Measurements from ENCODE around the gene CNKSR3.

CNKSR3 gene

GRCh38 chr6:154458565-154459470, 51.7 kb downstream of the CNKSR3 start:
- no peaks in the 10 kb centered on the region for H3K27me3 ChIP-seq (ENCODE audit: control insufficient read depth in 1 of 2, insufficient read depth in 2 of 2, low read length in 2 of 2)
- H3K36me3 ChIP-seq (ENCODE audit: control insufficient read depth in 1 of 2, insufficient read depth in 2 of 2, low read length in 2 of 2) = no peaks in the 10 kb centered on the region
- H3K4me3 ChIP-seq (ENCODE audit: low read depth in 1 of 2, low read length in 2 of 2) = no peak overlapping the region
- no peaks in the 10 kb centered on the region for H3K4me1 ChIP-seq (ENCODE audit: control insufficient read depth in 1 of 2, insufficient read depth in 2 of 2, low read length in 2 of 2)
- H3K9me3 ChIP-seq (ENCODE audit: control insufficient read depth in 1 of 2, low read length in 2 of 2) = no peaks in the 10 kb centered on the region
- H3K9ac ChIP-seq (ENCODE audit: low read depth in 1 of 2, low read length in 2 of 2) = no peak overlapping the region
- no peak overlapping the region for H3K27ac ChIP-seq (ENCODE audit: low read depth, low read length)

GRCh38 chr6:154457881-154458284, 52.6 kb downstream of the CNKSR3 start:
- Histone ChIP-seq H3K9me3 (ENCODE audit: control insufficient read depth in 1 of 2, low read length in 2 of 2) (no peaks in the 10 kb centered on the region), H3K27me3 (ENCODE audit: control insufficient read depth in 1 of 2, insufficient read depth in 2 of 2, low read length in 2 of 2) (no peaks in the 10 kb centered on the region), H3K4me1 (ENCODE audit: control insufficient read depth in 1 of 2, insufficient read depth in 2 of 2, low read length in 2 of 2) (no peaks in the 10 kb centered on the region), H3K9ac (ENCODE audit: low read depth in 1 of 2, low read length in 2 of 2) (no peak overlapping the region), H3K36me3 (ENCODE audit: control insufficient read depth in 1 of 2, insufficient read depth in 2 of 2, low read length in 2 of 2) (no peaks in the 10 kb centered on the region), H3K27ac (ENCODE audit: low read depth, low read length) (no peak overlapping the region), H3K4me3 (ENCODE audit: low read depth in 1 of 2, low read length in 2 of 2) (no peak overlapping the region)

GRCh38 chr6:154457046-154457713, 53.3 kb downstream of the CNKSR3 start:
- Histone ChIP-seq H3K27me3 (ENCODE audit: control insufficient read depth in 1 of 2, insufficient read depth in 2 of 2, low read length in 2 of 2) (no peaks in the 10 kb centered on the region), H3K9ac (ENCODE audit: low read depth in 1 of 2, low read length in 2 of 2) (no peak overlapping the region), H3K36me3 (ENCODE audit: control insufficient read depth in 1 of 2, insufficient read depth in 2 of 2, low read length in 2 of 2) (no peaks in the 10 kb centered on the region), H3K4me1 (ENCODE audit: control insufficient read depth in 1 of 2, insufficient read depth in 2 of 2, low read length in 2 of 2) (no peaks in the 10 kb centered on the region), H3K27ac (ENCODE audit: low read depth, low read length) (no peak overlapping the region), H3K4me3 (ENCODE audit: low read depth in 1 of 2, low read length in 2 of 2) (no peak overlapping the region), H3K9me3 (ENCODE audit: control insufficient read depth in 1 of 2, low read length in 2 of 2) (no peaks in the 10 kb centered on the region)

- Histone ChIP-seq H3K27me3 (ENCODE audit: control insufficient read depth in 1 of 2, insufficient read depth in 2 of 2, low read length in 2 of 2) (no peaks in the 10 kb centered on the region), H3K4me3 (ENCODE audit: low read depth in 1 of 2, low read length in 2 of 2) (no peak overlapping the region), H3K9me3 (ENCODE audit: control insufficient read depth in 1 of 2, low read length in 2 of 2) (no peaks in the 10 kb centered on the region), H3K4me1 (ENCODE audit: control insufficient read depth in 1 of 2, insufficient read depth in 2 of 2, low read length in 2 of 2) (peaks cover 0 to 3% of the 10 kb centered on the region in 2 donors), H3K36me3 (ENCODE audit: control insufficient read depth in 1 of 2, insufficient read depth in 2 of 2, low read length in 2 of 2) (peaks cover 0 to 9% of the 10 kb centered on the region in 2 donors), H3K9ac (ENCODE audit: low read depth in 1 of 2, low read length in 2 of 2) (no peak overlapping the region), H3K27ac (ENCODE audit: low read depth, low read length) (peak overlapping the region; percentile 1)
These were observed 57.2 kb downstream of the CNKSR3 start for GRCh38 chr6:154453329-154453728.

- Histone ChIP-seq H3K27ac (ENCODE audit: low read depth, low read length) (no peak overlapping the region), H3K9me3 (ENCODE audit: control insufficient read depth in 1 of 2, low read length in 2 of 2) (no peaks in the 10 kb centered on the region), H3K4me1 (ENCODE audit: control insufficient read depth in 1 of 2, insufficient read depth in 2 of 2, low read length in 2 of 2) (peaks cover 0 to 22% of the 10 kb centered on the region in 2 donors), H3K9ac (ENCODE audit: low read depth in 1 of 2, low read length in 2 of 2) (no peak overlapping the region), H3K27me3 (ENCODE audit: control insufficient read depth in 1 of 2, insufficient read depth in 2 of 2, low read length in 2 of 2) (no peaks in the 10 kb centered on the region), H3K4me3 (ENCODE audit: low read depth in 1 of 2, low read length in 2 of 2) (no peak overlapping the region), H3K36me3 (ENCODE audit: control insufficient read depth in 1 of 2, insufficient read depth in 2 of 2, low read length in 2 of 2) (peaks cover 0 to 9% of the 10 kb centered on the region in 2 donors)
These were observed 60.0 kb downstream of the CNKSR3 start for GRCh38 chr6:154450498-154450897.

GRCh38 chr6:154448448-154449096, 61.9 kb downstream of the CNKSR3 start:
- Histone ChIP-seq H3K27me3 (ENCODE audit: control insufficient read depth in 1 of 2, insufficient read depth in 2 of 2, low read length in 2 of 2) (no peaks in the 10 kb centered on the region), H3K27ac (ENCODE audit: low read depth, low read length) (no peak overlapping the region), H3K4me1 (ENCODE audit: control insufficient read depth in 1 of 2, insufficient read depth in 2 of 2, low read length in 2 of 2) (peaks cover 0 to 22% of the 10 kb centered on the region in 2 donors), H3K9ac (ENCODE audit: low read depth in 1 of 2, low read length in 2 of 2) (no peak overlapping the region), H3K9me3 (ENCODE audit: control insufficient read depth in 1 of 2, low read length in 2 of 2) (no peaks in the 10 kb centered on the region), H3K4me3 (ENCODE audit: low read depth in 1 of 2, low read length in 2 of 2) (no peak overlapping the region), H3K36me3 (ENCODE audit: control insufficient read depth in 1 of 2, insufficient read depth in 2 of 2, low read length in 2 of 2) (peaks cover 0 to 9% of the 10 kb centered on the region in 2 donors)

- H3K4me3 ChIP-seq (ENCODE audit: low read depth in 1 of 2, low read length in 2 of 2) = no peak overlapping the region
- H3K36me3 ChIP-seq (ENCODE audit: control insufficient read depth in 1 of 2, insufficient read depth in 2 of 2, low read length in 2 of 2) = peaks cover 0 to 9% of the 10 kb centered on the region in 2 donors
- H3K9ac ChIP-seq (ENCODE audit: low read depth in 1 of 2, low read length in 2 of 2) = no peak overlapping the region
- H3K4me1 ChIP-seq (ENCODE audit: control insufficient read depth in 1 of 2, insufficient read depth in 2 of 2, low read length in 2 of 2) = peaks cover 0 to 22% of the 10 kb centered on the region in 2 donors
- no peaks in the 10 kb centered on the region for H3K27me3 ChIP-seq (ENCODE audit: control insufficient read depth in 1 of 2, insufficient read depth in 2 of 2, low read length in 2 of 2)
- H3K27ac ChIP-seq (ENCODE audit: low read depth, low read length) = no peak overlapping the region
- H3K9me3 ChIP-seq (ENCODE audit: control insufficient read depth in 1 of 2, low read length in 2 of 2) = no peaks in the 10 kb centered on the region
These were observed 62.5 kb downstream of the CNKSR3 start for GRCh38 chr6:154447954-154448353.

- H3K4me3 ChIP-seq (ENCODE audit: low read depth in 1 of 2, low read length in 2 of 2) = no peak overlapping the region
- peaks cover 0 to 9% of the 10 kb centered on the region in 2 donors for H3K36me3 ChIP-seq (ENCODE audit: control insufficient read depth in 1 of 2, insufficient read depth in 2 of 2, low read length in 2 of 2)
- H3K9me3 ChIP-seq (ENCODE audit: control insufficient read depth in 1 of 2, low read length in 2 of 2) = no peaks in the 10 kb centered on the region
- H3K27me3 ChIP-seq (ENCODE audit: control insufficient read depth in 1 of 2, insufficient read depth in 2 of 2, low read length in 2 of 2) = no peaks in the 10 kb centered on the region
- no peak overlapping the region for H3K9ac ChIP-seq (ENCODE audit: low read depth in 1 of 2, low read length in 2 of 2)
- H3K4me1 ChIP-seq (ENCODE audit: control insufficient read depth in 1 of 2, insufficient read depth in 2 of 2, low read length in 2 of 2) = peaks cover 0 to 23% of the 10 kb centered on the region in 2 donors
- no peak overlapping the region for H3K27ac ChIP-seq (ENCODE audit: low read depth, low read length)
These were observed 63.5 kb downstream of the CNKSR3 start for GRCh38 chr6:154446984-154447383.

- H3K4me1 ChIP-seq (ENCODE audit: control insufficient read depth in 1 of 2, insufficient read depth in 2 of 2, low read length in 2 of 2) = peaks cover 5 to 35% of the 10 kb centered on the region in 2 donors
- peaks cover 0 to 8% of the 10 kb centered on the region in 2 donors for H3K36me3 ChIP-seq (ENCODE audit: control insufficient read depth in 1 of 2, insufficient read depth in 2 of 2, low read length in 2 of 2)
- no peak overlapping the region for H3K4me3 ChIP-seq (ENCODE audit: low read depth in 1 of 2, low read length in 2 of 2)
- no peaks in the 10 kb centered on the region for H3K27me3 ChIP-seq (ENCODE audit: control insufficient read depth in 1 of 2, insufficient read depth in 2 of 2, low read length in 2 of 2)
- no peak overlapping the region for H3K27ac ChIP-seq (ENCODE audit: low read depth, low read length)
- no peak overlapping the region for H3K9ac ChIP-seq (ENCODE audit: low read depth in 1 of 2, low read length in 2 of 2)
- no peaks in the 10 kb centered on the region for H3K9me3 ChIP-seq (ENCODE audit: control insufficient read depth in 1 of 2, low read length in 2 of 2)
These were observed 65.1 kb downstream of the CNKSR3 start for GRCh38 chr6:154445417-154445816.

- Histone ChIP-seq H3K36me3 (ENCODE audit: control insufficient read depth in 1 of 2, insufficient read depth in 2 of 2, low read length in 2 of 2) (peaks cover 0 to 2% of the 10 kb centered on the region in 2 donors), H3K27me3 (ENCODE audit: control insufficient read depth in 1 of 2, insufficient read depth in 2 of 2, low read length in 2 of 2) (no peaks in the 10 kb centered on the region), H3K4me3 (ENCODE audit: low read depth in 1 of 2, low read length in 2 of 2) (no peak overlapping the region), H3K9me3 (ENCODE audit: control insufficient read depth in 1 of 2, low read length in 2 of 2) (no peaks in the 10 kb centered on the region), H3K4me1 (ENCODE audit: control insufficient read depth in 1 of 2, insufficient read depth in 2 of 2, low read length in 2 of 2) (peaks cover 5 to 27% of the 10 kb centered on the region in 2 donors), H3K27ac (ENCODE audit: low read depth, low read length) (peak overlapping the region; percentile 5), H3K9ac (ENCODE audit: low read depth in 1 of 2, low read length in 2 of 2) (no peak overlapping the region)
These were observed 68.5 kb downstream of the CNKSR3 start for GRCh38 chr6:154441995-154442310.

All from duodenal mucosa (tissue), 2 donors.